GM19438 (cell line): ENCODE measurements around the gene NUP35.

Source experiments
- ATAC-seq: cut with Tn5 transposase; IDR thresholded peaks from one replicate; pipeline ENCODE4 v1.9.1; 2021; ENCODE audit warnings: low read depth; ENCODE audit not compliant: unreplicated experiment

The NUP35 gene

GRCh38 chr2:183204397-183204796 is 80.2 kb downstream of the NUP35 start:
- no peak for ATAC-seq

- no peak for ATAC-seq
Measured at GRCh38 chr2:183207110-183207509, 82.9 kb downstream of the NUP35 start.

GRCh38 chr2:183209395-183210028 is 85.3 kb downstream of the NUP35 start:
- no peak for ATAC-seq
